ENCODE data around the gene SARDH. TPM values are rescaled to one million over a fixed set of nuclear protein-coding genes. Genes with fewer than 3 reads are reported as not detected.
"Not testable (repeated sequence)": the region's sequence is repeated elsewhere in the genome, so short reads cannot be mapped to it uniquely, and the experiment has no call there.

The SARDH gene
- total RNA-seq, 1 experiment from 2014 or later: 9.9 TPM

GRCh38 chr9:133752739-133753446 lies 14.7 kb upstream of the SARDH start:
- no peak overlapping the region for H3K27ac ChIP-seq
- no peaks in the 10 kb centered on the region for H4K20me1 ChIP-seq (ENCODE audit: insufficient read depth)
- no peak for TF ChIP-seq EZH2 (IDR thresholded peaks at IDR 0.05; ENCODE audit: low read depth)
- no peak for TF ChIP-seq CTCF (conservative IDR thresholded peaks at IDR 0.05)
- peaks cover 3% of the 10 kb centered on the region; the same call in 1 of the 2 replicates for H3F3A ChIP-seq (ENCODE audit: insufficient read depth, low read depth)
- H3K27me3 ChIP-seq (ENCODE audit: insufficient read depth, low read depth): 0 out of 2 replicates have a peak, but pooled peaks cover under 1% of the 10 kb centered on the region
- ChIA-PET POLR2A (ENCODE audit: unreplicated experiment) (no interaction called here), CTCF (no interaction called here)
- intact Hi-C loops (cut with micrococcal nuclease; ENCODE audit: unreplicated experiment): no loop called here
- no peaks in the 10 kb centered on the region for H3K9me3 ChIP-seq (ENCODE audit: insufficient read depth, low read depth)
- no peaks in the 10 kb centered on the region for H3K79me2 ChIP-seq (ENCODE audit: low read depth)
- BruUV-seq (replicated peaks): TSS peak; percentile 16
- no peak overlapping the region for H2AFZ ChIP-seq
- H3K4me1 ChIP-seq (replicated peaks; ENCODE audit: insufficient read depth): no peaks in the 10 kb centered on the region
- H3K36me3 ChIP-seq (ENCODE audit: low read depth): no peaks in the 10 kb centered on the region
- no peaks in the 10 kb centered on the region for H3K9me2 ChIP-seq (ENCODE audit: insufficient read depth)
- H3K4me3 ChIP-seq: no peak overlapping the region
- DNase-seq: no peak
- H3K4me2 ChIP-seq: no peak overlapping the region

- no TSS peak for BruUV-seq (replicated peaks)
These were observed 13.0 kb upstream of the SARDH start for GRCh38 chr9:133750982-133751649.

GRCh38 chr9:133747309-133747708 lies 9.2 kb upstream of the SARDH start:
- no peak overlapping the region for H3K4me3 ChIP-seq
- no peaks in the 10 kb centered on the region for H3K36me3 ChIP-seq (ENCODE audit: low read depth)
- no peaks in the 10 kb centered on the region for H3K4me1 ChIP-seq (replicated peaks; ENCODE audit: insufficient read depth)
- TF ChIP-seq CTCF (conservative IDR thresholded peaks at IDR 0.05) (no peak), EZH2 (IDR thresholded peaks at IDR 0.05; ENCODE audit: low read depth) (no peak)
- no peaks in the 10 kb centered on the region for H3K79me2 ChIP-seq (ENCODE audit: low read depth)
- H2AFZ ChIP-seq: no peak overlapping the region
- H4K20me1 ChIP-seq (ENCODE audit: insufficient read depth): no peaks in the 10 kb centered on the region
- H3K9me2 ChIP-seq (ENCODE audit: insufficient read depth): no peaks in the 10 kb centered on the region
- intact Hi-C loops (cut with micrococcal nuclease; ENCODE audit: unreplicated experiment): no loop called here
- CTCF ChIA-PET: no interaction called here
- no peak overlapping the region for H3K4me2 ChIP-seq
- no peak overlapping the region for H3K27ac ChIP-seq
- peaks cover 26% of the 10 kb centered on the region for H3K27me3 ChIP-seq (ENCODE audit: insufficient read depth, low read depth)
- H3F3A ChIP-seq (ENCODE audit: insufficient read depth, low read depth): no peaks in the 10 kb centered on the region
- POLR2A ChIA-PET (ENCODE audit: unreplicated experiment): no interaction called here
- H3K9me3 ChIP-seq (ENCODE audit: insufficient read depth, low read depth): no peaks in the 10 kb centered on the region
- DNase-seq: no peak
- BruUV-seq (replicated peaks): no TSS peak

More at GRCh38 chr9:133750982-133751649, 13.0 kb upstream of the SARDH start:
- H3K79me2 ChIP-seq (ENCODE audit: low read depth): no peaks in the 10 kb centered on the region
- peaks cover 14% of the 10 kb centered on the region for H3K27me3 ChIP-seq (ENCODE audit: insufficient read depth, low read depth)
- H3K27ac ChIP-seq: no peak overlapping the region
- no peaks in the 10 kb centered on the region for H3F3A ChIP-seq (ENCODE audit: insufficient read depth, low read depth)
- no peak overlapping the region for H3K4me2 ChIP-seq
- intact Hi-C loops (cut with micrococcal nuclease; ENCODE audit: unreplicated experiment): no loop called here
- DNase-seq: no peak
- H3K4me3 ChIP-seq: no peak overlapping the region
- no peaks in the 10 kb centered on the region for H3K9me3 ChIP-seq (ENCODE audit: insufficient read depth, low read depth)
- no peak overlapping the region for H2AFZ ChIP-seq
- no peaks in the 10 kb centered on the region for H3K9me2 ChIP-seq (ENCODE audit: insufficient read depth)
- TF ChIP-seq EZH2 (IDR thresholded peaks at IDR 0.05; ENCODE audit: low read depth) (no peak), CTCF (conservative IDR thresholded peaks at IDR 0.05) (no peak)
- H3K4me1 ChIP-seq (replicated peaks; ENCODE audit: insufficient read depth): no peaks in the 10 kb centered on the region
- no peaks in the 10 kb centered on the region for H3K36me3 ChIP-seq (ENCODE audit: low read depth)
- ChIA-PET POLR2A (ENCODE audit: unreplicated experiment) (no interaction called here), CTCF (no interaction called here)
- no peaks in the 10 kb centered on the region for H4K20me1 ChIP-seq (ENCODE audit: insufficient read depth)

- BruUV-seq (replicated peaks); H3F3A ChIP-seq (ENCODE audit: insufficient read depth, low read depth); H3K4me3 ChIP-seq; POLR2A ChIA-PET (ENCODE audit: unreplicated experiment); H3K4me1 ChIP-seq (replicated peaks; ENCODE audit: insufficient read depth); H3K79me2 ChIP-seq (ENCODE audit: low read depth); H3K4me2 ChIP-seq; CTCF ChIA-PET; H3K9me3 ChIP-seq (ENCODE audit: insufficient read depth, low read depth); H4K20me1 ChIP-seq (ENCODE audit: insufficient read depth); H3K36me3 ChIP-seq (ENCODE audit: low read depth); H3K27ac ChIP-seq; H3K9me2 ChIP-seq (ENCODE audit: insufficient read depth); DNase-seq; H2AFZ ChIP-seq: not testable (repeated sequence)
- peaks cover 42% of the 10 kb centered on the region for H3K27me3 ChIP-seq (ENCODE audit: insufficient read depth, low read depth)
- intact Hi-C loops (cut with micrococcal nuclease; ENCODE audit: unreplicated experiment): loop anchor here (5.0 kb wide), 1 partner anchor 353 kb away; no protein-coding TSS in a partner anchor
These were observed 6.4 kb upstream of the SARDH start for GRCh38 chr9:133744528-133744927.

All from PC-9 (cell line).